ENCODE measurements around the gene MCCD1.

MCCD1 gene

DNA sequence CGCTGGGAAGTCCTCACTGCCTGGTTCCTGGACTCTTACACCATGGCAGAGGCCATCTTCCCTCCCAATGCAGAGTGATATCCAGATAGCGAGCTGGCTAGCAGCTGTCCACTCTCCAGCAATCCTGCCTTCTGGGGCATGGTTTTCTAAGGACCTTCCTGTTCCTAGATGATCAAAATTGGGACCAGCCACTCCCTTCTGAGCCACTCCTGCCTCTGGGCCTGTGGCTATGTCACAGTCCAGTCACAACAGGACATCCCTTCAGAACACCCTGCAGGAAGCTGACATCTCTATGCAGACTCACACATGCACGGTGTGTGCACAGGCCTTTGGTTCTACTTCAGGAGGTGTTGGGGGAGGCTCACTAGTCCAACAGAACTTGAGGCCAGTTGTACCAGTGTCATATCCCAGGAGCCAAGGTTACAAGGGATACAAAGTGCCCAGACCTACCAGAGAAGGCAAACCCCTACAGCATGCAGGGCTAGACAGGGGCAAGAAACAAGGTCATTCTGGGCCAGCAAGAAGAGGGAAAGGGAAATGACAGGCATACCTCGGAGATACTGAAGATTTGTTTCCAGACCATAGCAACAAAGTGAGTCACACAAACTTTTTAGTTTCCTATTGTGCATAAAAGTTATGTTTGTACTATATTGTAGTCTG, 2.7 kb upstream of the MCCD1 start:
- no peak overlapping the region for H3K4me3 ChIP-seq (ENCODE audit: low read depth, low read length)
- TF ChIP-seq, protein P1, sequence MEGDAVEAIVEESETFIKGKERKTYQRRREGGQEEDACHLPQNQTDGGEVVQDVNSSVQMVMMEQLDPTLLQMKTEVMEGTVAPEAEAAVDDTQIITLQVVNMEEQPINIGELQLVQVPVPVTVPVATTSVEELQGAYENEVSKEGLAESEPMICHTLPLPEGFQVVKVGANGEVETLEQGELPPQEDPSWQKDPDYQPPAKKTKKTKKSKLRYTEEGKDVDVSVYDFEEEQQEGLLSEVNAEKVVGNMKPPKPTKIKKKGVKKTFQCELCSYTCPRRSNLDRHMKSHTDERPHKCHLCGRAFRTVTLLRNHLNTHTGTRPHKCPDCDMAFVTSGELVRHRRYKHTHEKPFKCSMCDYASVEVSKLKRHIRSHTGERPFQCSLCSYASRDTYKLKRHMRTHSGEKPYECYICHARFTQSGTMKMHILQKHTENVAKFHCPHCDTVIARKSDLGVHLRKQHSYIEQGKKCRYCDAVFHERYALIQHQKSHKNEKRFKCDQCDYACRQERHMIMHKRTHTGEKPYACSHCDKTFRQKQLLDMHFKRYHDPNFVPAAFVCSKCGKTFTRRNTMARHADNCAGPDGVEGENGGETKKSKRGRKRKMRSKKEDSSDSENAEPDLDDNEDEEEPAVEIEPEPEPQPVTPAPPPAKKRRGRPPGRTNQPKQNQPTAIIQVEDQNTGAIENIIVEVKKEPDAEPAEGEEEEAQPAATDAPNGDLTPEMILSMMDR (IDR thresholded peaks at IDR 0.05; ENCODE audit: low read depth, low read length), result no peak

DNA sequence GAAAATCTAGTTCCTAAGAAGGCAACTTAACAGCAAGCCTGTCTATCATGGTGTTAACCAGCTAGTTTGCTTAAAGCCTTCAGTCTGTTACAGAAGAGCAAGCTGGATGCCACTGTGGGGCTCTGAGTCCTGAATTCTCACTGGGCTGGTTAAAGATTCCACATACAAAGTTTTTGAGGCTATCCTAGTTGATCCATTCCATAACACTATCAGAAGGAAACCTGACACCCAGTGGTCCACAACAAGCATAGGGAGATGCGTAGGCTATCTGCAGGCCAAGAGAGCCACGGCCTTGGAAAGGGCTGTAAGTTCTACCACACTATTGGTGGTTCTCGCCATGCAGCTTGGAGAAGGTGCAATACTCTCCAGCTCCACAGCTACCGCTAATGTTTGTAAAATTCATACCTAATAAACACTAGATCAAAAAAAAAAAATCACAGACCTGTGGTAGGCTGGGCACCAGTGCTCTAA, 420 bp upstream of the MCCD1 start:
- TF ChIP-seq, protein P1 (IDR thresholded peaks at IDR 0.05; ENCODE audit: low read depth, low read length), result no peak
- no peak overlapping the region for H3K4me3 ChIP-seq (ENCODE audit: low read depth, low read length)

DNA sequence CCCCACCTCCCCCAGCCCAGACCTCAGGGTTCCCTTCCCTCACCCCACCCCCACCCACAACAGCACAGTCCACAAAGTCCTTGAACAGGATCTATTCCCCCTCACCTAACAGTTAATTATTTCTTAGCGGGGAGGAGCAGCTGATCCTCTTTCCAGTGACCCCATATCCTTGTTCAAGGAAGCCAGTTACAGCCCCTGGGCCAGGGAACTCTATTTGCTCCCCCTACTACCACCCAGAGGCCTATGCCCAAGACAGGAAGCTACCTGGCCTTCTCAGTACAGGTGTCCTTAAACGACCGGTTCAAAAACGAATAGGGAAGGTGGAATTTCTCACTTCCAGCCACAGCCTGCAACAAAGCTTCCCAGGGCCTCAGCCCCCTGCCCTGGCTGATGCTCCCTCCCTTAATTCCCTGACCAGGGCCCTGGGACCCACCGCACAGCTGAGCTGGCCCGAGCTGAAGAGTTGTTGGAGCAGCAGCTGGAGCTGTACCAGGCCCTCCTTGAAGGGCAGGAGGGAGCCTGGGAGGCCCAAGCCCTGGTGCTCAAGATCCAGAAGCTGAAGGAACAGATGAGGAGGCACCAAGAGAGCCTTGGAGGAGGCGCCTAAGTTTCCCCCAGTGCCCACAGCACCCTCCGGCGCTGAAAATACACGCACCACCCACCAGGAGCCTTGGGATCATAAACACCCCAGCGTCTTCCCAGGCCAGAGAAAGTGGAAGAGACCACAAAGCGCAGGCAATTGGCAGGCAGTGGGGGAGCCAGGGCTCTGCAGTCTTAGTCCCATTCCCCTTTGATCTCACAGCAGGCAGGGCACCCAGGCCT, 778 bp downstream of the MCCD1 start:
- H3K4me3 ChIP-seq (ENCODE audit: low read depth, low read length), result no peak overlapping the region
- TF ChIP-seq, protein P1 (IDR thresholded peaks at IDR 0.05; ENCODE audit: low read depth, low read length), result no peak

DNA sequence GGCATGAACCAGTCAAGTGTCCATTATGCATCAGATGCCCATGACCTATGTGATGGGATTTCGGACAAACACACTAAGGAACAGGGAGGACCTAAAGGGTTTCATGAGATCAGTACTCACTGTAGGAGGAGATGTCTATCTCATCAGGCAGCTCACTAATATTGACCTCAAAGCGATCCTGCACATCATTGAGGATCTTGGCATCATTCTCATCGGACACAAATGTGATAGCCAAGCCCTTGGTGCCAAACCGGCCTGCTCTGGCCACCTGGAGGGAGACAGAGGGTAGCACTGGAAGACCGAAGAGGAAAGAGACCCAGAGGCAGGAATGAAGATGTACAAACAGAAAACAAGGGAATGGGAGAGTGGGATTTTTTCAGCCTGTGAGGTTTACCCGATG, 1.9 kb downstream of the MCCD1 start:
- TF ChIP-seq, protein P1 (IDR thresholded peaks at IDR 0.05; ENCODE audit: low read depth, low read length), result no peak
- H3K4me3 ChIP-seq (ENCODE audit: low read depth, low read length), result no peak overlapping the region

DNA sequence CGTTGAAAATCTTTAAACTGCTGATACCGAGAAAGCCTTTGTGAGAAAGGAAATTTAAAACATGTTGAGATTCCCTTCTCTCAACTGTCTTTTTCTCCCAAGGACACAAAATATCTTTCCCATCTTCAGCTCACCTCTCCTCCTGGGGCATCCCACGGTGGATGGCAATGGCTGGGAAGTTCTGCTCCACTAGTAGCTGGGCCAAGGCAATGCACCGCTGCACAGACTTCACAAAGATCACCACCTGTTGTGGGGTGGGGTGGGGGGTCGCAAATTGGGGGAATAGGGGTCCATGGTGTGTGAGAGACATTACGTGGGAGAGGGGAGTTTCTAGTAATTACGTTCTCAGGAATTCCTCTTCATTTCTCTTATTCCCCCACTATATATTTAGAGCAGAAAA, 2.4 kb downstream of the MCCD1 start:
- H3K4me3 ChIP-seq (ENCODE audit: low read depth, low read length), result no peak overlapping the region
- TF ChIP-seq, protein P1 (IDR thresholded peaks at IDR 0.05; ENCODE audit: low read depth, low read length), result no peak

DNA sequence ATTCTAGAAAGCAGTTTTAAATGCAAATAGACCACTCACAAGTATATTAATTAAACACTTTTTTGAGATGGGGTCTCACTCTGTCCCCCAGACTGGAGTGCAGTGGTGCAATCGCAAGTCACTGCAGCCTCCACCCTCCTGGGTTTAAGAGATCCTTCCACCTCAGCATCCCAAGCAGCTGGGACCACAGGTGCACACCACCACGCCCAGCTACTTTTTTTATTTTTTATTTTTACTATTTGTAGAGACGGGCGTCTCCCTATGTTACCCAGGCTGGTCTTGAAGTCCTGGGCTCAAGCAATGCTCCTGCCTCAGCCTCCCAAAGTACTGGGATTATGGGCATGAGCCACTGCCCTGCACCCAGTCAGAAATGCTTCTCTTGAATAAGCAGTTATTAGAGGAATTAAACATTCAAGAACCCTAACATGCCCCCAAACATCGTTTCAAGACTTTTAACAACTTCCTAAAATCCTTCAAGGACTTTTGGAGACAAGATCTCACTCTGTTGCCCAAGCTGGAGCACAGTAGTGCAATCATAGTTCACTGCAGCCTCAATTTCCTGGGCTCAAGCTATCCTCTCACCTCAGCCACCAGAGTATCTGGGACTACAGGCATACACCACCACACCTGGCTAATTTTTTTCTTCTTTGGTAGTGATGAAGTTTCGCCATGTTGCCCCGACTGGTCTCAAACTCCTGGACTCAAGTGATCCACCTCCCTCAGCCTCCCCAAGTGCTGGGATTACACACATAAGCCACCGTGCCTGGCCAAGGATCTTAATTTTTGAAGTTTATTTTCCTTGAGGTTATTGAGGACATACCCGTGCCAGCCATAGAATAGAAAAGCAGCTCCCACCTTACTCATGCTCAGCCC, 3.2 kb downstream of the MCCD1 start:
- TF ChIP-seq, protein P1 (IDR thresholded peaks at IDR 0.05; ENCODE audit: low read depth, low read length), result no peak
- no peak overlapping the region for H3K4me3 ChIP-seq (ENCODE audit: low read depth, low read length)
